Cardiac fibroblast (primary cell): ENCODE measurements around the gene TKT.
"Not testable (repeated sequence)": the region's sequence is repeated elsewhere in the genome, so short reads cannot be mapped to it uniquely, and the experiment has no call there.

Experiments
- DNase-seq, 2 donors: peaks; one replicate each; pipeline versions ENCODE4 v3.0.0 to v3.0.0-alpha.2; 2010; ENCODE audit warnings: low read depth in 2 of 2
- H3K4me3 ChIP-seq, 2 donors: replicated peaks in 1 of 2; 1 replicate in 1 of 2; 2 replicates in 1 of 2; pipeline ENCODE4 v1.5.1; 2011; ENCODE audit warnings: low read depth in 2 of 2, low read length in 2 of 2, mild to moderate bottlenecking in 2 of 2, moderate library complexity in 1 of 2
- CTCF ChIP-seq: IDR thresholded peaks from one replicate; pipeline ENCODE4 v1.5.1; 2011; ENCODE audit warnings: low read depth, mild to moderate bottlenecking, low read length, inconsistent platforms

Gene TKT

GRCh38 chr3:53255775-53256703 lies at the start of gene TKT:
Gene TKT, minus strand, starts transcription at chr3:53256022. Its CDS starts 80 bp downstream, at chr3:53255942.
- DNase-seq = peak; percentile 85 to 91
- peak within 1 kb of the TSS; percentile 92 to 94 for H3K4me3 ChIP-seq
- no peak for TF ChIP-seq CTCF

GRCh38 chr3:53303957-53304356 lies 48.1 kb upstream of the TKT start:
- DNase-seq = peak in 1 of 2 donors; percentile 25
- no peak overlapping the region for H3K4me3 ChIP-seq
- no peak for TF ChIP-seq CTCF

GRCh38 chr3:53303549-53303948 lies 47.7 kb upstream of the TKT start:
- H3K4me3 ChIP-seq = no peak overlapping the region
- no peak for DNase-seq
- no peak for TF ChIP-seq CTCF

GRCh38 chr3:53300826-53301225 lies 45.0 kb upstream of the TKT start:
- H3K4me3 ChIP-seq = no peak overlapping the region
- TF ChIP-seq CTCF = no peak
- no peak for DNase-seq

GRCh38 chr3:53299611-53300023 lies 43.8 kb upstream of the TKT start:
- peak; percentile 75 to 79 for DNase-seq
- TF ChIP-seq CTCF = peak; percentile 78
- H3K4me3 ChIP-seq = not testable (repeated sequence)

- no peak for TF ChIP-seq CTCF
- H3K4me3 ChIP-seq = no peak overlapping the region
- DNase-seq = no peak
Measured at GRCh38 chr3:53295410-53295809, 39.6 kb upstream of the TKT start.

GRCh38 chr3:53293867-53294266 lies 38.0 kb upstream of the TKT start:
- DNase-seq = no peak
- H3K4me3 ChIP-seq = no peak overlapping the region
- no peak for TF ChIP-seq CTCF
